K562 (cell line): ENCODE measurements around the gene TMEM87A.

ENCODE experiments used
- BRCA1 ChIP-seq, 2 experiments: fragments of 450-650 bp in 1 of 2; sonication (generic) in 1 of 2; formaldehyde crosslinking in 1 of 2; IDR thresholded peaks; 2 replicates each; pipeline versions ENCODE4 v1.5.0 to v1.6.1; 2017 to 2020; ENCODE audit warnings: mild to moderate bottlenecking in 1 of 2, missing genetic modification reagents in 1 of 2
- EZH2 ChIP-seq: IDR thresholded peaks from 2 replicates; pipeline ENCODE4 v1.6.1; 2012; ENCODE audit warnings: low read depth, mild to moderate bottlenecking, inconsistent platforms, low read length, borderline replicate concordance
- HIVEP1 ChIP-seq: fragments of 250-450 bp; sonication (Bioruptor Pico); IDR thresholded peaks from 2 replicates; pipeline ENCODE4 v1.4.0; 2020; ENCODE audit warnings: mild to moderate bottlenecking
- HNRNPUL1 ChIP-seq: fragments of 200-400 bp; formaldehyde crosslinking; IDR thresholded peaks from 2 replicates; pipeline ENCODE4 v1.6.1; 2017; ENCODE audit warnings: low read length
- JUNB ChIP-seq: fragments of 450-650 bp; formaldehyde crosslinking; conservative IDR thresholded peaks from 2 replicates; pipeline ENCODE4 v1.4.0; 2020; ENCODE audit warnings: mild to moderate bottlenecking
- RBM39 ChIP-seq: fragments of 200-400 bp; formaldehyde crosslinking; optimal IDR thresholded peaks from 2 replicates; pipeline ENCODE3; 2018; ENCODE audit warnings: low read depth, low read length
- TF ChIP-seq, protein P1 (sequence below), 3 experiments: IDR thresholded peaks in 2 of 3; conservative IDR thresholded peaks in 1 of 3; 2 replicates each; pipeline ENCODE4 v1.5.1; 2011 to 2012; ENCODE audit warnings: low read length in 3 of 3, mild to moderate bottlenecking in 3 of 3, control low read depth in 2 of 3, improper control_type of control experiment in 1 of 3, inconsistent platforms in 1 of 3, low read depth in 1 of 3, mixed read lengths in 1 of 3, moderate library complexity in 1 of 3; ENCODE audit not compliant: insufficient read depth in 2 of 3

GRCh38 chr15:42206406-42206805, 66.8 kb downstream of the TMEM87A start:
- no peak for TF ChIP-seq HIVEP1 (CRISPR knock-in tag)
- TF ChIP-seq BRCA1 (IDR thresholded peaks at IDR 0.05) = no peak
- TF ChIP-seq BRCA1 (CRISPR knock-in tag; IDR thresholded peaks at IDR 0.05) = no peak
- TF ChIP-seq HNRNPUL1 = no peak
- TF ChIP-seq EZH2 = no peak
- no peak for TF ChIP-seq RBM39
- TF ChIP-seq JUNB = no peak
- TF ChIP-seq, protein P1, sequence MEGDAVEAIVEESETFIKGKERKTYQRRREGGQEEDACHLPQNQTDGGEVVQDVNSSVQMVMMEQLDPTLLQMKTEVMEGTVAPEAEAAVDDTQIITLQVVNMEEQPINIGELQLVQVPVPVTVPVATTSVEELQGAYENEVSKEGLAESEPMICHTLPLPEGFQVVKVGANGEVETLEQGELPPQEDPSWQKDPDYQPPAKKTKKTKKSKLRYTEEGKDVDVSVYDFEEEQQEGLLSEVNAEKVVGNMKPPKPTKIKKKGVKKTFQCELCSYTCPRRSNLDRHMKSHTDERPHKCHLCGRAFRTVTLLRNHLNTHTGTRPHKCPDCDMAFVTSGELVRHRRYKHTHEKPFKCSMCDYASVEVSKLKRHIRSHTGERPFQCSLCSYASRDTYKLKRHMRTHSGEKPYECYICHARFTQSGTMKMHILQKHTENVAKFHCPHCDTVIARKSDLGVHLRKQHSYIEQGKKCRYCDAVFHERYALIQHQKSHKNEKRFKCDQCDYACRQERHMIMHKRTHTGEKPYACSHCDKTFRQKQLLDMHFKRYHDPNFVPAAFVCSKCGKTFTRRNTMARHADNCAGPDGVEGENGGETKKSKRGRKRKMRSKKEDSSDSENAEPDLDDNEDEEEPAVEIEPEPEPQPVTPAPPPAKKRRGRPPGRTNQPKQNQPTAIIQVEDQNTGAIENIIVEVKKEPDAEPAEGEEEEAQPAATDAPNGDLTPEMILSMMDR (IDR thresholded peaks at IDR 0.05 in 2 of 3, conservative IDR thresholded peaks at IDR 0.05 in 1 of 3; ENCODE audit: insufficient read depth in 2 of 3, low read depth in 1 of 3, low read length in 3 of 3) = no peak
